Spinal cord (tissue), 10 donors: ENCODE results near the gene CSRNP3. TPM values are rescaled to one million over a fixed set of nuclear protein-coding genes. Genes with fewer than 3 reads are reported as not detected.
A peak's percentile ranks its signal among the peaks of the same experiment; 100 is the strongest.
"Not testable (repeated sequence)": the region's sequence is repeated elsewhere in the genome, so short reads cannot be mapped to it uniquely, and the experiment has no call there.

ENCODE experiments used
- DNase-seq, 6 donors: peaks; one replicate each; pipeline versions ENCODE4 v3.0.0 to v3.0.0-alpha.2; 2013 to 2015; ENCODE audit warnings: low spot score in 6 of 6, low read depth in 4 of 6
- H3K27ac ChIP-seq: one replicate; pipeline ENCODE4 v1.5.1; 2013; ENCODE audit warnings: low read depth, low read length, control low read depth
- H3K27me3 ChIP-seq: one replicate; pipeline ENCODE4 v1.6.1; 2013; ENCODE audit warnings: low read length; ENCODE audit not compliant: control insufficient read depth, insufficient read depth
- H3K36me3 ChIP-seq: one replicate; pipeline ENCODE4 v1.6.1; 2013; ENCODE audit warnings: low read length; ENCODE audit not compliant: control insufficient read depth, insufficient read depth
- H3K4me1 ChIP-seq: one replicate; pipeline ENCODE4 v1.6.1; 2013; ENCODE audit warnings: low read length; ENCODE audit not compliant: control insufficient read depth, insufficient read depth
- H3K4me3 ChIP-seq: one replicate; pipeline ENCODE4 v1.5.1; 2013; ENCODE audit warnings: low read depth, low read length, control low read depth
- H3K9me3 ChIP-seq: one replicate; pipeline ENCODE4 v1.6.1; 2013; ENCODE audit warnings: low read length; ENCODE audit not compliant: control insufficient read depth, insufficient read depth
- WGBS: methylation state at CpG from one replicate; pipeline ENCODE4 v1.1.5; 2013; ENCODE audit warnings: missing lambda C conversion rate; ENCODE audit not compliant: insufficient coverage; 5-methylcytosine and 5-hydroxymethylcytosine counted together
- polyA plus RNA-seq, 2 donors: library from polyadenylated mRNA; unstranded; fragments of 120-200 nt; gene quantifications; one replicate each; pipeline ENCODE4 v1.2.1, GENCODE V29; 2013; ENCODE audit not compliant: insufficient read length in 2 of 2
- total RNA-seq, 2 donors: library from RNA; depleted of rRNA in 1 of 2; stranded (reverse); fragments of 120-200 nt in 1 of 2; fragments of >200 nt in 1 of 2; gene quantifications; one replicate each; pipeline versions ENCODE4 v1.2.3 to v1.2.4, GENCODE V29; 2013 to 2014
- donor health status: healthy.

CSRNP3 gene
- total and polyA plus RNA-seq, 4 donors = 21.7 to 82.9 (median 35.2) TPM

GRCh38 chr2:165647409-165647808 is 177.9 kb downstream of the CSRNP3 start:
- H3K27ac ChIP-seq = no peak overlapping the region
- no peaks in the 10 kb centered on the region for H3K9me3 ChIP-seq
- WGBS = 100% methylated on average over 1 of the region's 2 CpGs
- H3K27me3 ChIP-seq = no peaks in the 10 kb centered on the region
- H3K36me3 ChIP-seq = peaks cover under 1% of the 10 kb centered on the region
- H3K4me1 ChIP-seq = peaks cover 3% of the 10 kb centered on the region
- no peak overlapping the region for H3K4me3 ChIP-seq
- DNase-seq = peak in 1 of 6 donors; percentile 40

GRCh38 chr2:165648801-165649200 is 179.3 kb downstream of the CSRNP3 start:
- Histone ChIP-seq H3K27ac (peak overlapping the region; percentile 26), H3K27me3 (no peaks in the 10 kb centered on the region), H3K36me3 (peaks cover 3% of the 10 kb centered on the region), H3K4me3 (no peak overlapping the region), H3K9me3 (no peaks in the 10 kb centered on the region), H3K4me1 (peaks cover 3% of the 10 kb centered on the region)
- 20% methylated on average over 1 of the region's 4 CpGs for WGBS
- peak in 2 of 6 donors; percentile 86 to 90 for DNase-seq

- no peak for DNase-seq
- H3K9me3 ChIP-seq = no peaks in the 10 kb centered on the region
- H3K36me3 ChIP-seq = peaks cover 3% of the 10 kb centered on the region
- WGBS = no CpG with 5 or more reads among the region's 2 CpGs
- H3K27me3 ChIP-seq = no peaks in the 10 kb centered on the region
- no peaks in the 10 kb centered on the region for H3K4me1 ChIP-seq
- no peak overlapping the region for H3K27ac ChIP-seq
- no peak overlapping the region for H3K4me3 ChIP-seq
Observed at GRCh38 chr2:165651233-165651632, 181.7 kb downstream of the CSRNP3 start.

GRCh38 chr2:165655661-165656060 is 186.2 kb downstream of the CSRNP3 start:
- no peak for DNase-seq
- Histone ChIP-seq H3K4me3 (no peak overlapping the region), H3K4me1 (no peaks in the 10 kb centered on the region), H3K9me3 (no peaks in the 10 kb centered on the region), H3K27ac (no peak overlapping the region), H3K27me3 (no peaks in the 10 kb centered on the region), H3K36me3 (peaks cover 9% of the 10 kb centered on the region)
- 89% methylated on average over 4 of the region's 6 CpGs for WGBS

- Histone ChIP-seq H3K4me3 (no peak overlapping the region), H3K9me3 (no peaks in the 10 kb centered on the region), H3K27me3 (no peaks in the 10 kb centered on the region), H3K27ac (no peak overlapping the region), H3K36me3 (peaks cover 6% of the 10 kb centered on the region), H3K4me1 (no peaks in the 10 kb centered on the region)
- no peak for DNase-seq
- WGBS = no CpG with 5 or more reads among the region's 3 CpGs
Observed at GRCh38 chr2:165660361-165660760, 190.9 kb downstream of the CSRNP3 start.

- H3K36me3 ChIP-seq = peaks cover 5% of the 10 kb centered on the region
- H3K27me3 ChIP-seq = no peaks in the 10 kb centered on the region
- no peak overlapping the region for H3K27ac ChIP-seq
- no peak for DNase-seq
- no peak overlapping the region for H3K4me3 ChIP-seq
- H3K4me1 ChIP-seq = no peaks in the 10 kb centered on the region
- no peaks in the 10 kb centered on the region for H3K9me3 ChIP-seq
Observed at GRCh38 chr2:165662720-165663119, 193.2 kb downstream of the CSRNP3 start.

GRCh38 chr2:165665614-165666013 is 196.1 kb downstream of the CSRNP3 start:
- Histone ChIP-seq H3K27ac (no peak overlapping the region), H3K9me3 (no peaks in the 10 kb centered on the region), H3K4me3 (no peak overlapping the region), H3K4me1 (no peaks in the 10 kb centered on the region), H3K36me3 (no peaks in the 10 kb centered on the region), H3K27me3 (no peaks in the 10 kb centered on the region)
- WGBS = 42% methylated on average over 2 of the region's 2 CpGs
- no peak for DNase-seq

GRCh38 chr2:165666073-165666472 is 196.6 kb downstream of the CSRNP3 start:
- H3K9me3 ChIP-seq, H3K36me3 ChIP-seq, H3K27me3 ChIP-seq, H3K27ac ChIP-seq, DNase-seq, H3K4me3 ChIP-seq, H3K4me1 ChIP-seq: not testable (repeated sequence)

GRCh38 chr2:165666605-165667004 is 197.1 kb downstream of the CSRNP3 start:
- H3K4me1 ChIP-seq = no peaks in the 10 kb centered on the region
- 100% methylated on average over 2 of the region's 2 CpGs for WGBS
- DNase-seq = no peak
- H3K36me3 ChIP-seq = peaks cover 4% of the 10 kb centered on the region
- no peaks in the 10 kb centered on the region for H3K27me3 ChIP-seq
- H3K4me3 ChIP-seq = no peak overlapping the region
- H3K9me3 ChIP-seq = no peaks in the 10 kb centered on the region
- no peak overlapping the region for H3K27ac ChIP-seq

GRCh38 chr2:165667375-165667774 is 197.9 kb downstream of the CSRNP3 start:
- H3K27ac ChIP-seq = no peak overlapping the region
- no peaks in the 10 kb centered on the region for H3K9me3 ChIP-seq
- H3K27me3 ChIP-seq = no peaks in the 10 kb centered on the region
- H3K4me3 ChIP-seq = no peak overlapping the region
- peak in 1 of 6 donors; percentile 32 for DNase-seq
- no peaks in the 10 kb centered on the region for H3K4me1 ChIP-seq
- WGBS = no CpG with 5 or more reads among the region's 2 CpGs
- peaks cover 4% of the 10 kb centered on the region for H3K36me3 ChIP-seq
